NCI-H748 (cell line): ENCODE data around the gene ARMC8.

Experiments
- DNase-seq: peaks from one replicate; lab custom pipeline; 2025; ENCODE audit not compliant: unreplicated experiment; lab: John Stamatoyannopoulos, UW

The ARMC8 gene

GRCh38 chr3:138303474-138303873 lies 116.4 kb downstream of the ARMC8 start:
- no peak for DNase-seq

DNA sequence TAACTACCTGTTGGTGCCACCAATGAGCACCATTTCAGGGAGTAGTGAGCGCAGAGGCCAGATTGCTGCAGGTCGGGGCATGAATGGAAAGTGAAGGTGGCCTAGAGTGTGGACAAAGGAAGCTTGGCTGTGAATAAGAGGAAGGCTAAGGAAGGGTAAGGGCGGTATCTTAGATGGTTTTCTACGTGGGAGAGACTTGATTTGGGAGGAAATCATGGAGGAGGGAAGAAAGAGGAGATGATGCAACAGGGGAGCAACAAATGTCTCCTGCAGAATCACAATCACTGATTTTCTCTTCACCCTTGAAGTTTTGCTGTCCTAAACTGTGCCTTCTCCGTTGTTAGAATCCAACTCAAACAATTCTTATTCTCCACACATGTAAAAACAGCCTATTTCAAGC lies 120.8 kb downstream of the ARMC8 start:
- no peak for DNase-seq

DNA sequence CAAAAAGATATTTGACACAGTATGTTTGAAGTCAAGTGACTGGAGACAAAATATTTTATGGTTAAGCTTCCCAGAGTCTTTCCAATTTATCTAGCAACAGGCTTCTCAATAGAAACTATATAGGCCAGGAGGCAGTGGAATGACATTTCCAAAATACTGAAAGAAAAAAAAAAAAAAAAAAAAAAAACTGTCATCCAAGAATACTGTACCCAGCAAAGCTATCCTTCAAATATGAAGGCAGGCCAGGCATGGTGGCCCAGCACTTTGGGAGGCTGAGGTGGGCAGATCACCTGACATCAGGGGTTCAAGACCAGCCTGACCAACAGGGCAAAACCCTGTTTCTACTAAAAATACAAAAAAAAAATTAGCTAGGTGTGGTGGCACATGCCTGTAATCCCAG lies 121.7 kb downstream of the ARMC8 start:
- no peak for DNase-seq

GRCh38 chr3:138310494-138310893 lies 123.4 kb downstream of the ARMC8 start:
- DNase-seq, result no peak

- DNase-seq, result no peak
Measured at GRCh38 chr3:138314751-138315150, 127.7 kb downstream of the ARMC8 start.

- no peak for DNase-seq
Measured at GRCh38 chr3:138317687-138318086, 130.6 kb downstream of the ARMC8 start.

DNA sequence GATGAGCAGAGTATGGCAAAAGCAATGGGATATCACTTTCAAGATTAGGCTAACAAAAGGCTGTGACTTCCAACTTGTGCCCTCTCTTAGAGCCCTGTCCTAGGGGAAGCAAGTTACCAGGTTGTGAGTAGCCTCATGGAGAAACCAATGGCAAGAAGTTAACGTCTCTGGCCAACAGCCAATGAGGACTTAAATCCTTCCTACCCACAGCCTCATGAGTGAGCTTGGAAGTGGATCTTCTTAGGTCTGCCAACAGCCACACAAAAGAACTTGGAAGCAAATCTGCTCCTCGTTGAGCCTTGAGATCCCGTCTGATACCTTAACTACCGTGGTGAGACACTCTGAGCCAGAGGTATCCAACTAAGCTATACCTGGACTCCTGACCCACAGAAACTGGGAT lies 136.9 kb downstream of the ARMC8 start:
- DNase-seq, result no peak

DNA sequence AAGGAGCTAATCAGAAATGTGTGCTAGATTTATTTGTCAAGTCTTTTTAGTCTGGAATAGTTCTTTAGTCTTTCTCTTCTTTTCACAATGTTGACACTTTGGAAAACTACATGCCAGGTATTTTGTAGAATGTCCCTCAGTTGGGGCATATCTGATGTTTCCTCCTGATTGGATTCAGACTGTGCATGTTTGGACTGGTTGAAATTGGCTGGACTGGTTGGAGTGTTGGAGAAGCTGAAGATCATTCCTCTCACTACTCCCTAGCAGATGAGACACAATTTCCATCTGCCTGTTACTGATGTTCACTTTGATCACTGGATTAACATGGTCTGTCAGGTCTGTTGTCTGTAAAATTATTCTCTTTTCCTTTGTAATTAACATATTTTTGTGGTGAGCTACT lies 138.9 kb downstream of the ARMC8 start:
- no peak for DNase-seq

DNA sequence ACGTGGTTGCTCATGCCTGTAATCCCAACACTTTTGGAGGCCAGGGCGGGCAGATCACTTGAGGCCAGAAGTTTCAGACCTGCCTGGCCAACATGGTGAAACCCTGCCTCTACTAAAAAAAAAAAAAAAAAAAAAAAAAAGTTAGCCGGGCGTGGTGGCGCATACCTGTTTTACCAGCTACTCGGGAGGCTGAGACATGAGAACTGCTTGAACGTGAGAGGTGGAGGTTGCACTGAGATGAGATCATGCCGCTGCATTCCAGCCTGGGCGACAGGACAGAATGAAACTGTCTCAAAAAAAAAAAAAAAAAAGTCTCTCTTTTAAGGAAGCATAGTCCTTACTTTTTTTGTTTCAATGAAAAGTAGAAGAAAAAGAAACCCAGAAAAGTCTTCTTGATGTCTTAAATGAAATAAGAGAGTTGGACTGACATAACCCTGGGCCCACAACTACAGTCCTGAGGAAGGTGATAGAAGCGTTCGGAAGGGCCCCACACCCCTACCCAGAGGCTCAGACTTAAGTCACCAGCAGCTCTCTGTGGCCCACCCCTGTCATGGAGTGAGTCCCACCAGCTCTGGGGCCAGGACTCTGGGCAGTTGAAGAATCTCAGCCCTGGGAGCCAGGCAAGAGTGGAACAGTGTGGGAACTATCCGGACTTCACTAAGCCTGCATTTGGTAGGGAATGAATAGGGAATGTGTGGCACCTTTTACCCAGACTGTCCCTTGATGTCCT lies 139.9 kb downstream of the ARMC8 start:
- DNase-seq, result no peak

GRCh38 chr3:138327831-138328230 lies 140.7 kb downstream of the ARMC8 start:
- DNase-seq, result no peak

GRCh38 chr3:138328341-138328740 lies 141.2 kb downstream of the ARMC8 start:
- DNase-seq, result no peak

GRCh38 chr3:138329127-138329983 lies 142.3 kb downstream of the ARMC8 start, which contains the start of gene NME9:
TSS of gene NME9 (minus strand) at chr3:138329851. CDS start at chr3:138329335, 516 bp downstream.
- DNase-seq, result peak; percentile 93

GRCh38 chr3:138329984-138330293 lies 142.8 kb downstream of the ARMC8 start:
- no peak for DNase-seq

GRCh38 chr3:138331143-138331894 lies 144.2 kb downstream of the ARMC8 start:
- DNase-seq, result no peak

DNA sequence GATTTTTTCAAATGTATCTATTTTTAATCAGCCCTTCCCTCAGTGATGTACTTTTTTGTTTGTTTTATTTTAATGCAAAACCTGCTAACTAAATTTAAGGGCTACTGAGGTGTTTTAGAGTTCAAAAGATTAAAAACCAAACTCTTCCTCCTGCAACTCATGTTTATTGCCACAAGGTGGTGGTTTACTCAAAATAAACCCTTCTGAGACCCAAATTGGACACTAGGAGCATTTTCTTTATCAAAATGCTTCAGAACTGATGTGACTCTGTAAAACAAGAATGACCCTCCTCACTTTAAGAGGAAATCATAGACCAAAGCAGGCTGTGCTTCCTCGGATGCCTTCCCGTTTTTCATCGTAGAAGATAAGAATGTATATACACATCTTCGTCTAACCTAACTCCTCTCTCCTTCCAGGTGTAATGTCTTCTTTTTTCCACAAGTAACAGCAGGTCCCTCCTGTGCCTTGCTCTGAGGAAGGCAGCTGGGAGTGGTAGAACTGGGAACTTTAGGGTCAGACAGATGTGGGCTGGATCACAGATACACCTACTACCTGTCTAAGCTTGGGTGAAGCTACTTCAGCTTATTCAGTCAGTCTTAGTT lies 145.5 kb downstream of the ARMC8 start:
- DNase-seq, result peak; percentile 18

- no peak for DNase-seq
Measured at GRCh38 chr3:138334608-138335007, 147.5 kb downstream of the ARMC8 start.

DNA sequence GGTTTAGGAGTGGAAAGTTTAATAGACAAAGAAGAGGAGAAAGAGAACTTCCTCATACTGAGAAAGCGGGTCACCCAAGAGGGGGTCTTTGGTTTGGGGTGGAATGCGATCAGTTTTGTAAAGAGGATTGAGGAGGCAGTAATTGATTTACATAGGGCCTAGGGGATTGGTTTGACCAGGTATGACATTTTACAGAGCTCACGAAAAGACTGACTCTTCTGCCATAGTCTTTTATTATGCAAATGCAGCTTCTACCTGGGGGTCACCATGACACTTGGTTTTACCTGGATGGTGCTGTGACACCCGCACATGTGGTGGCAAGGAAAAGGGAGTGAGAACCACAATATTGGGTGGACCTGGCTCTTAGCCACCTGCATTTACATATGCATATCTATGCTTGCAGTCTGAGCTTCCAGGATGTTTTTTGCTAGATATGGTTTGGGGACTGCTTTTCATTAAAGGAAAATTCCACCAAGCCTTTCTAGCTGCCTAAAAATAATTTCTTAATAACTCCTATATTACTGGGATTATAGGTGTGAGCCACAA lies 149.4 kb downstream of the ARMC8 start:
- DNase-seq, result no peak

DNA sequence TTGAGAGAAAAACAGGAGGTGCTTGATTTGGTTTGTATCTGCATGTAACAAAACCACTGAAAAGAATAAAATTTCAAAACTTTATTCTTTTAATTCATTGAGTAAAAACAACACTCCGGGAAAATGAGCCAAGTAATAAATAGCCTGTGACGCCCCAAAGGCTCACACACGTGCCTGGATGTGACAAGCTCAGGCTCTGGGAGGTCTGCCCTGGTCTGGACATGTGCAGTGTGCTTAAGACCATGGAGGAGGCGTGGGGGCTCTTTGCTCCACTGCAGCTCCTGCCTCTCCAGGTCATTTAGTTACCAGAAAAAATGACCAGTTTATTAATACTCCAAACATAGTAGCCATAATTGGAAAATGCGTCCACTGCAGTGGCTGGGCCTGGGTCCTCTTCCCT lies 151.1 kb downstream of the ARMC8 start:
- no peak for DNase-seq

- no peak for DNase-seq
Measured at GRCh38 chr3:138338811-138339210, 151.7 kb downstream of the ARMC8 start.

GRCh38 chr3:138340511-138340910 lies 153.4 kb downstream of the ARMC8 start:
- DNase-seq, result no peak

- no peak for DNase-seq
Measured at GRCh38 chr3:138344754-138345153, 157.7 kb downstream of the ARMC8 start.
